HG03025 (cell line): Measurements from ENCODE around the gene TOX2.

Experiments
- ATAC-seq: cut with Tn5 transposase; IDR thresholded peaks from one replicate; pipeline ENCODE4 v1.9.1; 2021; ENCODE audit warnings: mild to moderate bottlenecking, moderate library complexity; ENCODE audit not compliant: unreplicated experiment, low FRiP score

Gene TOX2

GRCh38 chr20:44028003-44028730, 113.5 kb downstream of the TOX2 start:
- no peak for ATAC-seq

- no peak for ATAC-seq
These were observed 114.5 kb downstream of the TOX2 start for GRCh38 chr20:44028868-44029847.

GRCh38 chr20:44029848-44030230, 115.2 kb downstream of the TOX2 start:
- ATAC-seq = no peak

GRCh38 chr20:44030394-44030793, 115.7 kb downstream of the TOX2 start:
- no peak for ATAC-seq

GRCh38 chr20:44031001-44031574, 116.4 kb downstream of the TOX2 start:
- no peak for ATAC-seq

GRCh38 chr20:44031781-44032582, 117.3 kb downstream of the TOX2 start:
- ATAC-seq = no peak

GRCh38 chr20:44032583-44033331, 118.1 kb downstream of the TOX2 start:
- no peak for ATAC-seq

- no peak for ATAC-seq
These were observed 118.7 kb downstream of the TOX2 start for GRCh38 chr20:44033344-44033743.

- no peak for ATAC-seq
These were observed 119.2 kb downstream of the TOX2 start for GRCh38 chr20:44033873-44034272.

- no peak for ATAC-seq
These were observed 119.8 kb downstream of the TOX2 start for GRCh38 chr20:44034451-44034850.

GRCh38 chr20:44034965-44035635, 120.4 kb downstream of the TOX2 start:
- ATAC-seq = no peak

- ATAC-seq = no peak
These were observed 121.3 kb downstream of the TOX2 start for GRCh38 chr20:44035924-44036323.

GRCh38 chr20:44036441-44036840, 121.8 kb downstream of the TOX2 start:
- no peak for ATAC-seq

- no peak for ATAC-seq
These were observed 124.0 kb downstream of the TOX2 start for GRCh38 chr20:44038681-44039123.

- no peak for ATAC-seq
These were observed 124.5 kb downstream of the TOX2 start for GRCh38 chr20:44039147-44039546.

GRCh38 chr20:44039741-44040140, 125.1 kb downstream of the TOX2 start:
- no peak for ATAC-seq

GRCh38 chr20:44040202-44040915, 125.7 kb downstream of the TOX2 start:
- no peak for ATAC-seq

- no peak for ATAC-seq
These were observed 126.3 kb downstream of the TOX2 start for GRCh38 chr20:44041001-44041400.
